ENCODE data around the gene CCDC179. TPM values are rescaled to one million over a fixed set of nuclear protein-coding genes. Genes with fewer than 3 reads are reported as not detected.

The CCDC179 gene
- total RNA-seq, 1 donor from 2014 or later, result not detected

DNA sequence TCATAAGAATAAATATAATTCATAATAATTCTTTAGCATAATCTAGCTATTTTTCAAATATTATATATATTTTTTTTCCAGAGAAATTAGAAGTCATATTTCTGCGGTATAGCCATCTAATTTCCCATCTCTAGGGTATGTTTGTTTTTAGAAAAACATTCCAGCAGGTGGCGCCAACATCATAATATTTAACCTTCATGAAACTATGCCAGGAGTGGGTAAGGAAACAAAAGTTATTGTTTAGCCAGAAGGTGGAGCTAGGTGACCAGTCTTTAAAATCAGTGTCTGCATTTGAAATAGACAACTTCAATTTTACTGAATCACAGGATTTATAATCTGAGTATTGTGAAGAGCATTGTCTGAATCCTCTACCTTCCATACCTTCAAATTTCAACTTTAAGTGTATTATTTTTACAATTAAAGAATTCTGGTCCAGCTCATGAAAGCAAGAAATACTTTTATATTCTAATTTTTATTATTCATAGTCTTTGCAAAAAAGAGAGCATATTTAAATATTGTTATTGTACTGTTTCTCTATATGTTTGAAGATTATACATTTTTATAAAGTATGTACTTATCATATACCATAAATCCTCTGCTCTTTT lies 15.7 kb upstream of the CCDC179 start:
- H3K27me3 ChIP-seq (ENCODE audit: control insufficient read depth in 3 of 3, insufficient read depth in 3 of 3, low read length in 3 of 3), result no peaks in the 10 kb centered on the region
- no peak overlapping the region for H3K9ac ChIP-seq (ENCODE audit: low read depth in 1 of 3, low read length in 3 of 3)
- no peaks in the 10 kb centered on the region for H3K4me1 ChIP-seq (ENCODE audit: control insufficient read depth in 3 of 3, insufficient read depth in 3 of 3, low read length in 3 of 3)
- no peaks in the 10 kb centered on the region for H3K36me3 ChIP-seq (ENCODE audit: control insufficient read depth in 3 of 3, insufficient read depth in 3 of 3, low read length in 3 of 3)
- no peak overlapping the region for H3K27ac ChIP-seq (ENCODE audit: low read depth, low read length)
- no peaks in the 10 kb centered on the region for H3K9me3 ChIP-seq (ENCODE audit: control insufficient read depth in 3 of 3, low read length in 3 of 3)
- no peak overlapping the region for H3K4me3 ChIP-seq (ENCODE audit: low read length in 3 of 3)

DNA sequence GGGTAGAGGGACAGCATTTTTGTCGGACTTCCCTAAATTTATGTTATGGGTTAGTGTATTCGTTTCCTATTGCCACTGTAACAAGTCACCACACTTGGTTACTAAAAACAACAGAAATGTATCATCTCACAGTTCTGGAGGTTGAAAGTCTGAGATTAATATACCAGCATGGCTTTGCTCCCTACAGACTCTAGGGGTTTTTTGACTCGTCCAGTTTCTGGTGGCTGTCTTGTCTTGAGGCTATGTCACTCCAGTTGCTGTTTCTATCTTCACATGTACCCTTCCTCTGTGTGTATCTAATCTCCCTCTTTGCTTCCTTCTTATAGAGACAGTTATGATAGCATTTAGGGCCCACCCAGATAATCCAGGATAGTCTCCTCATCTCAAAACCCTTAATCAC lies 9.1 kb upstream of the CCDC179 start:
- no peaks in the 10 kb centered on the region for H3K27me3 ChIP-seq (ENCODE audit: control insufficient read depth in 3 of 3, insufficient read depth in 3 of 3, low read length in 3 of 3)
- peaks cover 0 to 6% (median 0%) of the 10 kb centered on the region in 3 donors for H3K36me3 ChIP-seq (ENCODE audit: control insufficient read depth in 3 of 3, insufficient read depth in 3 of 3, low read length in 3 of 3)
- no peak overlapping the region for H3K4me3 ChIP-seq (ENCODE audit: low read length in 3 of 3)
- no peak overlapping the region for H3K9ac ChIP-seq (ENCODE audit: low read depth in 1 of 3, low read length in 3 of 3)
- H3K27ac ChIP-seq (ENCODE audit: low read depth, low read length), result no peak overlapping the region
- no peaks in the 10 kb centered on the region for H3K4me1 ChIP-seq (ENCODE audit: control insufficient read depth in 3 of 3, insufficient read depth in 3 of 3, low read length in 3 of 3)
- H3K9me3 ChIP-seq (ENCODE audit: control insufficient read depth in 3 of 3, low read length in 3 of 3), result no peaks in the 10 kb centered on the region

DNA sequence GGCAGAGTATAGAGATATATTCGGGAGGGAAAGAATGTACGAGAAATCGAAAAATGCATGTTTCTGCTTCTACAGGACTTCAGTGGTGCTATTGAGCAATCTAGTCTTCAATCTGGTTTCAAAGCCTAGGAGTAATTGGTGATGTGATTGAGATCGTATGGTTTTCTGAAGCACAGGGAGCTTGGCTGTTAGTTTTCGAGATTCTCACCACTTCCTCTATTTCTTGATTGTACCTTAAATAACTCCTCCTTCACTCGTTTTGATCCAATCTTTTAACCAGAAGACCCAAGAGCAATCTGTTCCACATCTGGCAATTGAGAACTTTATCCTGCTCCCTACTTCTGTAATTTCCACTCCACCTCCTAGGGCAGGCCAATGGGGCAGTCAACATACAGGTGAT lies 518 bp downstream of the CCDC179 start:
- Histone ChIP-seq H3K36me3 (ENCODE audit: control insufficient read depth in 3 of 3, insufficient read depth in 3 of 3, low read length in 3 of 3) (no peaks in the 10 kb centered on the region), H3K9ac (ENCODE audit: low read depth in 1 of 3, low read length in 3 of 3) (no peak overlapping the region), H3K4me3 (ENCODE audit: low read length in 3 of 3) (no peak overlapping the region), H3K27me3 (ENCODE audit: control insufficient read depth in 3 of 3, insufficient read depth in 3 of 3, low read length in 3 of 3) (no peaks in the 10 kb centered on the region), H3K27ac (ENCODE audit: low read depth, low read length) (no peak overlapping the region), H3K4me1 (ENCODE audit: control insufficient read depth in 3 of 3, insufficient read depth in 3 of 3, low read length in 3 of 3) (no peaks in the 10 kb centered on the region), H3K9me3 (ENCODE audit: control insufficient read depth in 3 of 3, low read length in 3 of 3) (no peaks in the 10 kb centered on the region)

DNA sequence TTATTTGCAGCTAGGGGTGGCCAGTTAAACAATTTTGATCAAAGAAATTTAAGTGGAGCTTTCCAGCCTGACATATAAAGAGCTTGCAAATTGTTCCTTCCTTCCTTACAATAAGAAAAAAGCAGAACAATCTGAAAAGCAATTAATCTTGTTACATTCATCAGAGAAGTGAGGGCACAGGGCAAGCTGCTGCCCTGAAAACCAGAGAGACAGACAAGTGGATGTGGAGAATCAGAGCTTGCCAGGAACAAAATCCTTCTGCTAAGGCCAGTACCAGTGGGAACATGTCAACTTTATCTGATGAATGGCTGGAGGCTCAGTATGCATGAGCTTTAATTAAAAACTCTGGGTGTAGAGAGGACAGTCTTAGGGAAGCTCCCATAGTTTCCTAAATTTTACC lies 8.8 kb downstream of the CCDC179 start:
- Histone ChIP-seq H3K9me3 (ENCODE audit: control insufficient read depth in 3 of 3, low read length in 3 of 3) (no peaks in the 10 kb centered on the region), H3K9ac (ENCODE audit: low read depth in 1 of 3, low read length in 3 of 3) (no peak overlapping the region), H3K27me3 (ENCODE audit: control insufficient read depth in 3 of 3, insufficient read depth in 3 of 3, low read length in 3 of 3) (no peaks in the 10 kb centered on the region), H3K36me3 (ENCODE audit: control insufficient read depth in 3 of 3, insufficient read depth in 3 of 3, low read length in 3 of 3) (no peaks in the 10 kb centered on the region), H3K4me3 (ENCODE audit: low read length in 3 of 3) (no peak overlapping the region), H3K27ac (ENCODE audit: low read depth, low read length) (no peak overlapping the region), H3K4me1 (ENCODE audit: control insufficient read depth in 3 of 3, insufficient read depth in 3 of 3, low read length in 3 of 3) (no peaks in the 10 kb centered on the region)

DNA sequence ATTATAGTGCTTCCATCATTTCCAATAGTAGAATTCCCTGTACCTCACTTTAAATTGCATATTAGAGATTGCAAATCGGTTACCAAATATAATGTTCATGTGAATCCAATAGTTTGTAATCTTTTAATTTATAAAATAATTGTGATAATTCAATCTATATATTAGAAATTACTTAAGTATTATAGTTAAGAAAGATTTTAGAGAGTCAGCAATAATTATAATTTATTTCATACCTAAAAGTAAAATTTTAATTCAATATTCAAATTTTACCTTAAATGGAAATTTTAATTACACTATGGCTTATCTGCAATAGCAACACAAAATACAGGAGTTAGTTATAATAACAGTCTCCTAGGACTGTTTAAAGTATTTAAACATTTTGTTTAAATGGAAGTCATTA lies 13.5 kb downstream of the CCDC179 start:
- no peaks in the 10 kb centered on the region for H3K27me3 ChIP-seq (ENCODE audit: control insufficient read depth in 3 of 3, insufficient read depth in 3 of 3, low read length in 3 of 3)
- H3K27ac ChIP-seq (ENCODE audit: low read depth, low read length), result no peak overlapping the region
- H3K9ac ChIP-seq (ENCODE audit: low read depth in 1 of 3, low read length in 3 of 3), result no peak overlapping the region
- H3K36me3 ChIP-seq (ENCODE audit: control insufficient read depth in 3 of 3, insufficient read depth in 3 of 3, low read length in 3 of 3), result no peaks in the 10 kb centered on the region
- no peak overlapping the region for H3K4me3 ChIP-seq (ENCODE audit: low read length in 3 of 3)
- H3K9me3 ChIP-seq (ENCODE audit: control insufficient read depth in 3 of 3, low read length in 3 of 3), result no peaks in the 10 kb centered on the region
- no peaks in the 10 kb centered on the region for H3K4me1 ChIP-seq (ENCODE audit: control insufficient read depth in 3 of 3, insufficient read depth in 3 of 3, low read length in 3 of 3)

DNA sequence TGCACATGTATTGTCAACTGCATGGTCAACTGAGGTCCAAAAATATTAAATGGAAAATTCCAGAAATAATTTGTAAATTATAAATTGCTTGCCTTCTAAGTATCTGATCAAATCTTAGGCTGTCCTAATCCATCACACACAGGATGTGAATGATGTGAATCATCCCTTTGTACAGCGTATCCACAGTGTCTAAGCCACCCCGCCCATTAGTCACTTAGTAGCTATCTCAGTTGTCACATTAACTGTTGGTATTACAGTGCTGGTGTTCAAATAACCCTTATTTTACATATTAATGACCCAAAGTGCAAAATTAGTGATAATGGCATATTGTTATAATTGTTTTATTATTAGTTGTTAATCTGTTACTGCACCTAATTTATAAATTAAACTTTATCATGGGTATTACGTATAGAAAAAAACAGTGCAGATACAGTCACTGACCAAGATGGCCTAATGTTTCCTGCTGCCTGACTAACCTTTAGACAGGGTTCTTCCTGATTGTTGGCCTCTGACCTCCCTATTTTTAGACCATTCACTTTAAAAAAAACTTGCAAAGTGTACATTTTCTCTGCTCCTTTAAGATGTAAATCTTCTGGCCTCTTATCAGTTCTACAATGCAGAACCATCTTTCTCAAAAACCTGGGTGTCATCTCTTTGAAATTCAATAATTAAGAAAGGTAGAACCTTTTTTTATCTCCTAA lies 27.8 kb downstream of the CCDC179 start:
- no peak overlapping the region for H3K4me3 ChIP-seq (ENCODE audit: low read length in 3 of 3)
- H3K9ac ChIP-seq (ENCODE audit: low read depth in 1 of 3, low read length in 3 of 3), result no peak overlapping the region
- peaks cover 0 to 4% (median 3%) of the 10 kb centered on the region in 3 donors for H3K4me1 ChIP-seq (ENCODE audit: control insufficient read depth in 3 of 3, insufficient read depth in 3 of 3, low read length in 3 of 3)
- no peaks in the 10 kb centered on the region for H3K27me3 ChIP-seq (ENCODE audit: control insufficient read depth in 3 of 3, insufficient read depth in 3 of 3, low read length in 3 of 3)
- H3K9me3 ChIP-seq (ENCODE audit: control insufficient read depth in 3 of 3, low read length in 3 of 3), result no peaks in the 10 kb centered on the region
- no peak overlapping the region for H3K27ac ChIP-seq (ENCODE audit: low read depth, low read length)
- no peaks in the 10 kb centered on the region for H3K36me3 ChIP-seq (ENCODE audit: control insufficient read depth in 3 of 3, insufficient read depth in 3 of 3, low read length in 3 of 3)

DNA sequence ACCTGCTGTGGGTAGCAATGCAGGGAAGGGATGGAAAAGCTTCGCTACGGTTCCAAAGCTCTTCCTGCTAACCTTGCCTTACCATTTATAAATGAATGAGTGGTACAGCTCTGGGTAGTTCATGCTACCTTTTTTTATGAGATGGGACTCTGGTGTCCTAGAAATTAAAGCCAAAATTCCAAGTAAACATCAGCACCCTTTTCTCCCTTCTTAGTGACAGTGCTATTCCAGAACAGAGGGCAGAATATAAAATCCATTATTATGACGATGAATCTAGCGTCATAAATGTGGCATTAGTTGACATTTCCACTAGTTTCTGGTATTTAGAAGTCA lies 30.2 kb downstream of the CCDC179 start:
- Histone ChIP-seq H3K9ac (ENCODE audit: low read depth in 1 of 3, low read length in 3 of 3) (no peak overlapping the region), H3K4me1 (ENCODE audit: control insufficient read depth in 3 of 3, insufficient read depth in 3 of 3, low read length in 3 of 3) (peaks cover 0 to 4% (median 3%) of the 10 kb centered on the region in 3 donors), H3K4me3 (ENCODE audit: low read length in 3 of 3) (peak overlapping the region; percentile 60 to 86 (median 72)), H3K36me3 (ENCODE audit: control insufficient read depth in 3 of 3, insufficient read depth in 3 of 3, low read length in 3 of 3) (peaks cover 0 to 3% (median 2%) of the 10 kb centered on the region in 3 donors), H3K27me3 (ENCODE audit: control insufficient read depth in 3 of 3, insufficient read depth in 3 of 3, low read length in 3 of 3) (no peaks in the 10 kb centered on the region), H3K27ac (ENCODE audit: low read depth, low read length) (no peak overlapping the region), H3K9me3 (ENCODE audit: control insufficient read depth in 3 of 3, low read length in 3 of 3) (no peaks in the 10 kb centered on the region)

DNA sequence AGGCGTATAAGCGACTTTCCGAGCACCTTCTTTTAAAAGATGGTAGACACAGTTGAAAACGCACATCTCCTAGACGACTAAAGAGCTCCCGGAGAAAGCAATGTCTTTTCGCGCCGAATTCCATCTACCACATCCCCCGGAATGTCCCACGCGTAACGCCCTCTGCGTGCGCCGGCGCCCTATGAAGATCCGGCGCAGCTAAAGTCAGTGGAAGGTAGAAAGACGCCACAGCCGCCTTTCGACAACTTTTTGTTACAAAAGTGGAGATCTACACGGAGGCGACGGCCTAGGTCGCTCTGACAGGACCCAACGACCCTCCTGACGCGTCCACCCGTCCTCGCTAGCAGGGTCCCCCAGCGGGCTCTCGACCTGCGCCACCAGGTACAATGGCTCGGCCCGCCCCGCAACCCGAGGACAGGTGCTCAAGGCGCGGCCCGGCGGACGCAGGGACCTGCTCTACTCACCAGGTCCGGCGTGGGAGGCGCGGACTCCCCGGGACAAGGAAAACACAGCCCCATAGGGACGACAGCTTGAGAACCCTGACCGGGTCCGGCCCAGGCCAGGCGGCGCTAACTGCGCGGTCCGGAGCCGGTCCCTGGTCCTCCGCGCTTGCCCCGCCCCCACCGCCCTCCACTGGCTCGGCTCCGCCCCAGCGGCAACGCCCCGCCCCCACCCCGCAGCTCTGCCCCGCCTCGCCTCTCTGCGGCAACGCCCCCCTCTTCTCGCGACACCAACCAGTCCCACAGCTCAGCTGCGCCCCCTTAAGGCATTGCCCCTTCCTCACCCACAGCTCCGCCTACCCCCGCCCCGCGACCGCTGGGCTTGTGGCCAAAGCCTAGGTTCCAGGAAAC lies 30.8 kb downstream of the CCDC179 start, which contains the start of gene SVIP:
SVIP (minus strand) TSS at position 571 of the 851 bp plus-strand sequence; CDS start at position 518, 53 bp downstream.
- Histone ChIP-seq H3K4me1 (ENCODE audit: control insufficient read depth in 3 of 3, insufficient read depth in 3 of 3, low read length in 3 of 3) (peaks cover 0 to 4% (median 3%) of the 10 kb centered on the region in 3 donors), H3K9me3 (ENCODE audit: control insufficient read depth in 3 of 3, low read length in 3 of 3) (no peaks in the 10 kb centered on the region), H3K36me3 (ENCODE audit: control insufficient read depth in 3 of 3, insufficient read depth in 3 of 3, low read length in 3 of 3) (peaks cover 4 to 7% (median 5%) of the 10 kb centered on the region in 3 donors), H3K27ac (ENCODE audit: low read depth, low read length) (peak within 1 kb of the TSS; percentile 70), H3K27me3 (ENCODE audit: control insufficient read depth in 3 of 3, insufficient read depth in 3 of 3, low read length in 3 of 3) (no peaks in the 10 kb centered on the region), H3K9ac (ENCODE audit: low read depth in 1 of 3, low read length in 3 of 3) (peak within 1 kb of the TSS; percentile 79 to 89 (median 85)), H3K4me3 (ENCODE audit: low read length in 3 of 3) (peak within 1 kb of the TSS; percentile 81 to 86 (median 86))

DNA sequence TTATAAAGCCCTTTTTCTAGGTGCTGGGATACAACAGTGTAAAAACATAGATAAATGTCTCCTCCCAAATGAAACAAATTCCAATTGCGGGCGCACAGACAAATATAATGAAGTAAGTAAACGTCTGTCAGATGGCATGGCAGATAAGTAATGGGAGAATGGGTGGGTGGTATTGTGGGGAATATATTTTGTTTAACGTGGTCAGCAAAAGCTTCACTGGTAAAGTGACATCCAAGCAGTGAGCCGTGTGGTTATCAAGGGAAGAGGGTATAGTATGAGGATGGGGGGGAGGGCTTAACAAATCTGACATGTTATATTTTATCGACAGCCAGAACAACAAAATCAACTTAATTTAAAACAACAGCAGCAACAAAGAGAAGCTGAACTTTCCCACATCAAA lies 31.9 kb downstream of the CCDC179 start:
- H3K9ac ChIP-seq (ENCODE audit: low read depth in 1 of 3, low read length in 3 of 3), result peak overlapping the region in 1 of 3 donors; percentile 89
- peaks cover 6 to 8% (median 8%) of the 10 kb centered on the region in 3 donors for H3K36me3 ChIP-seq (ENCODE audit: control insufficient read depth in 3 of 3, insufficient read depth in 3 of 3, low read length in 3 of 3)
- peak overlapping the region in 1 of 3 donors; percentile 86 for H3K4me3 ChIP-seq (ENCODE audit: low read length in 3 of 3)
- no peaks in the 10 kb centered on the region for H3K27me3 ChIP-seq (ENCODE audit: control insufficient read depth in 3 of 3, insufficient read depth in 3 of 3, low read length in 3 of 3)
- no peak overlapping the region for H3K27ac ChIP-seq (ENCODE audit: low read depth, low read length)
- peaks cover 0 to 4% (median 3%) of the 10 kb centered on the region in 3 donors for H3K4me1 ChIP-seq (ENCODE audit: control insufficient read depth in 3 of 3, insufficient read depth in 3 of 3, low read length in 3 of 3)
- H3K9me3 ChIP-seq (ENCODE audit: control insufficient read depth in 3 of 3, low read length in 3 of 3), result no peaks in the 10 kb centered on the region

DNA sequence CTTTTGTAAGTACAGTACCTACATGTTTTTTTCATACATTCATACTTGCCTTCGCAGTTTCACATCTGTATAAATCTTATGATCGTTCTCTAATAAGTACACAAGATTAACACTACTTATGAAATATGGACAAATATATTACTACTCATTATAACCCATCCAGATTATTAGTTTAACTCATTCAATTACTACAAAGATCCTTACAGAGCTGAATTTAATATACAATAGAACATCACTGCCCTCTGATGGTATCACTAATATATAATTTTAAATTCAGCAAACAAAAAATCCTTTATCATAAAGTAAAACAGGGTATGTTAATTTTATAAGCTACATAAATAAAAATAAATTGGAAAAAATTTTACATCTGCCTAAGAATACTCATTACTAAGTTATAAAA lies 38.1 kb downstream of the CCDC179 start:
- H3K27me3 ChIP-seq (ENCODE audit: control insufficient read depth in 3 of 3, insufficient read depth in 3 of 3, low read length in 3 of 3), result no peaks in the 10 kb centered on the region
- no peaks in the 10 kb centered on the region for H3K4me1 ChIP-seq (ENCODE audit: control insufficient read depth in 3 of 3, insufficient read depth in 3 of 3, low read length in 3 of 3)
- no peaks in the 10 kb centered on the region for H3K9me3 ChIP-seq (ENCODE audit: control insufficient read depth in 3 of 3, low read length in 3 of 3)
- H3K9ac ChIP-seq (ENCODE audit: low read depth in 1 of 3, low read length in 3 of 3), result no peak overlapping the region
- no peak overlapping the region for H3K27ac ChIP-seq (ENCODE audit: low read depth, low read length)
- H3K36me3 ChIP-seq (ENCODE audit: control insufficient read depth in 3 of 3, insufficient read depth in 3 of 3, low read length in 3 of 3), result peaks cover 8 to 30% (median 10%) of the 10 kb centered on the region in 3 donors
- H3K4me3 ChIP-seq (ENCODE audit: low read length in 3 of 3), result no peak overlapping the region

All from skeletal muscle tissue (tissue), 4 donors.